Forelimb muscle (tissue), 1 donor: ENCODE data around the gene RPS8. TPM values are rescaled to one million over a fixed set of nuclear protein-coding genes. Genes with fewer than 3 reads are reported as not detected.
"Not testable (repeated sequence)": the region's sequence is repeated elsewhere in the genome, so short reads cannot be mapped to it uniquely, and the experiment has no call there.

Experiments used
- DNase-seq: peaks from one replicate; pipeline ENCODE4 v3.0.0-alpha.2; 2013; ENCODE audit warnings: low read depth
- polyA plus RNA-seq: library from polyadenylated mRNA; unstranded; fragments of 120-200 nt; gene quantifications from one replicate; pipeline ENCODE4 v1.2.1, GENCODE V29; 2013; ENCODE audit not compliant: insufficient read length

Gene RPS8
- polyA plus RNA-seq, 1 donor = 3,224 TPM

DNA sequence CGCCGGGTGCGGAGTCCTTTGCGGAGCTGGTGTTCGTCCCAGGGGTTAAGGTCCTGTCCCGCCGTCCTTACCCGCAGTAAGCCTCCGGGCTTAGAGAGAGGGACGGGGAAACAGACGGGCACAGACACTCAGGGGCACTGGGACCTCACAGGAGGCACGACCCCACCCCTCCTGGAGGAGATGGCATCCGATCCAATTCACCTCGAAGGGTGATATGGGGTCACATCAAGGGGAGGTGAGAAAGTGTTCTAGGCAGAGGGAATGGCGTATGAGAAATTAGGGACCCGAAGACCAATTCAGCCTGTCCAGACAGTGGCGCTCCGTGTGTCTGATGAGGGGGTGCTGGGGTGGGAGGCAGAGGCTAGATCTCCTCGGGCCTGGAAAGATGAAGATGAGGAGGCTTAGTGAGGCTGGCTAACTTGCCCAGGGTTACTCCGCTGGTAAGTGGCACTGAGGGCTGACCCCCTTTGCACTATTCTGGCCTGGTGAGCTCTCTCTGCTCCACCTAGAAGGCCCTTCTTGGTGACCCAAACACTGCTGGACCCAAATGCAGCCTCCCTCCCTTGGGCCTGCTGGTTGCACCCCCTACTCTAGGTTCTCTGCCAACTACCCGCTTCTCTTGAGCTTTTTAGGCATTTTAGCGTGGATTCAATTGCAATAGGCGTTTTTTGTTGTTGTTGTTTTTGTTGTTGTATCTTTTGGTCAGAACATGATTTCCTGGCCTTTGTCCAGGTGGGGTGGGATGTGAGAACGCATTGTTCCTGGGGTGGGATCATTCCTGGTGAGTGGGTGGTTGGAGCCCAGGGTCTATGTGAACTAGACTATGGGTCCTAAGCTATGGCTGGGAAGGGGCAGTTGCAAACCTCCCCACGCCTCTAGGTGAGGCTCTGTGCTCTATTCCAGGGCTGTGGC is 45.2 kb downstream of the RPS8 start:
- no peak for DNase-seq

DNA sequence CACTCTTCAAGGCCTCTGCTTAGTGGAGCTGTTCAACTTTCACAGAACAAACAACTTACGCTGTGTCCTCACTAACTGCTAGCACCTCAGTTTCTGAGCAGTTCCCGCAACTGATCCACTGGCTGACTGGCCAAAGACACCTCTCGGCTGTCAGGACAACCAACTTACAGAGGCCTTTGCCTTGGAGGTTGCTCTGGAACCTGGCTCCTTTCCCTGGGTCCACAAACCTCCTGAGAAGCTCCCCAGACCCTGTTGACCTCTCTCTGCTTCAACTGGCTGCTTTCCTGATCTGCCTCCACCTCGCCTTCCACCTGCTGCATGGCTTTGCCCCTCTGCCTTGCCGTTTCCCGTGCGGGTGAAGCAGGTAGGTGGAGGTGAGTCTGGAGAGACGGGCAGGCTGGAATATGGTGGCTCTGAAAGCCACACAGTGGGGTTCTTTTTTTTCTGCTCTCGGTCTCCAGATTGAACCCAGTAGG is 45.9 kb downstream of the RPS8 start:
- DNase-seq = no peak

- no peak for DNase-seq
These were observed 46.9 kb downstream of the RPS8 start for GRCh38 chr1:44822131-44822701.

DNA sequence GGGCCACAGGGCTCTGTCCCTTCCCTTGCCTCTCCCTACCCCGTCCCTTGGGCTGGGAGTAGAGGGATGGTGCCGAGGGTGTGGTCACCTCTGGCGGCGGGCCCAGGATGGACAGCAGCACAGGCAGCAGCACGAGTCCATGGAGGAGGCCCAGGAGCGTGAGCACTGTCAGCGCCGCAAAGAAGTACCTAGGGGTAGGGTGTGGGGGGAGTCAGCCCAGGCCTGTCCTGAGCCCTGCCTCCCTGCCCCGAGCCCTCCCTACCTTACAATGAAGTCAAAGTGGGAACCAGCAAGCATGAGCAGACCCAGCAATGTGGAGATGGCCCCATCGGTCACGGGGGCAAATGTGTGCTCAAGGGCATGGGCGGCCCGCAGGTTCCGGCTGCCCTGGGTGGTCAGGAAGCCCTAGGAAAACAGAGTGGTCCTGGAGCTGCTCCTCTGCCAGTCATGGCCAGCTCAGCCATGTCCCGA is 47.7 kb downstream of the RPS8 start:
- DNase-seq = no peak

GRCh38 chr1:44824392-44824791 is 49.1 kb downstream of the RPS8 start:
- not testable (repeated sequence) for DNase-seq

DNA sequence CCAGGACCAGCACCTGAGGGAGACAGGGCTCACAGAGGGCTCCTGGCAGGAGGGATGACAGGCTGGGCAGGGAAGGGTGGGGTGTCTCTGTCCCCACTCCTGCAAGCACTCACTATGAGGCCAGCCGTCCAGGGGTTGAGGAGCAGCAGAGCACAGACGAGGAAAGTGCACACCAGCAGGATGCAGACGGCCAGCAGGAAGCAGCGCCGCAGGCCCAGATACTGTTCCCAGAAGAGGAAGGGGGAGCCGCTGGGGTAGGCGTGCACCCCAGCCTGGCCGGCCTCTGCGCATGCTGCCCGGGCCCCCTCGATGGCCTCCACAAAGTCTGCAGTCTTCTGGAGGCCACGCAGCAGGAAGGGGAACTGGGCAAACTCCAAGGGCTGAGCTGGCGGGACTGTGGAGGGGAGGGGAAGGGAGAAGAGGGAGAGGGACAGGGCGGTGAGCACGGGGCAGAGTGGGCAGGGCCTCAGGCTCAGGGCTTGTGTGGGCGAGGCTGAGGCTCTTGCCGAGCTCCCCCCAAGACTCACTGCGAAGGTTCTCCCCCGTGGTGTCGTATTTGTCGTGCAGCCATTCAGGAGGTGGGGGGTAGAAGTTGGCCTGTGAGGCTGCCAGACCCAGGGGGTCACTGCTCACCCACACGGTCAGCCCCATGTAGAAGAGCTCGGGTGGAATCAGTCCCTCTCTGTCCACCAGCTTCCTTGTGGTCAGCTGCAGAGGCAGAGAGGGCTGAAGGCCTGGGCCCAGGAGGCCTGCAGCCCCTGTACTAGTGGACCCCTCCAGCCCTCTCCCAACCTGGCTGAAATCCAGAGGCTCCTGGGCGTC is 51.2 kb downstream of the RPS8 start:
- DNase-seq = no peak

DNA sequence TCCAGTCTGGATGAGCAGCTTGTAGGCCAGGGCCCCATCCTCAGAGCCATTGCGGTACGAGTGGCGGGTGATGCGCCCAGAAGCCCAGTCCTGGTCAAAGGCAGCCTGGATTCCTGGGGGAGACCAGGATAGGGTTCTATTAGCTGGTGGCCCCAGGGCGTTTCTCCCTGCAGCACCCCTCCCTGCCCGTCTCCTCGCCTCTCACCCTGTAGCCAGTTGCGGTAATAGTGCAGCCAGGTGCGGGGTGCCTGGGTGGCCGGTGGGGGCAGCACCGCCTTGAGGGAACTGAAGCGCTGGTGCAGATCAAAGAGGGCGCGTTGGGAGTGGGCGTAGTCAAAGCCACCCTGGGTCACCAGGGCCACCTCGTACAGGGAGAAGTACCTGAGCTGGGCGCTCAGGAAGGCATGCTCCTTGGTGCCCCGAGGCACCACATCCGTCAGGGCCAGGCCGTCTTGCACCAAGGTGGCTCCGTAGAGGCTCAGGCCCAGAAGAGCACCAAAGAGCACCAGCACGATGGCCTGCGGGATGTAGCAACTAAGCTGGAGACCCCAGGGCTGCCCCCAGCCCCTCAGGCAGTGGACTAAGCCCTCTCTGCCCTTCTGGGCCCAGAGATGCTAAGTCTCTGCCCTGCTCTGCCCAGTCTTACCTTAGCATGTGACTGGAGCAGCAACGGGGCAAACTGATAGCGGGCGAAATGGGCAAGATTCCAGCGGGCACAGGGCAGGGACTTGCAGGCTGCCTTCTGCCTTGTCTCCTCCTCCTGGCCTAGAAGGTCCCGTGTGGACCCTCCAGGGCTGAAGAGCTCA is 52.1 kb downstream of the RPS8 start:
- no peak for DNase-seq

DNA sequence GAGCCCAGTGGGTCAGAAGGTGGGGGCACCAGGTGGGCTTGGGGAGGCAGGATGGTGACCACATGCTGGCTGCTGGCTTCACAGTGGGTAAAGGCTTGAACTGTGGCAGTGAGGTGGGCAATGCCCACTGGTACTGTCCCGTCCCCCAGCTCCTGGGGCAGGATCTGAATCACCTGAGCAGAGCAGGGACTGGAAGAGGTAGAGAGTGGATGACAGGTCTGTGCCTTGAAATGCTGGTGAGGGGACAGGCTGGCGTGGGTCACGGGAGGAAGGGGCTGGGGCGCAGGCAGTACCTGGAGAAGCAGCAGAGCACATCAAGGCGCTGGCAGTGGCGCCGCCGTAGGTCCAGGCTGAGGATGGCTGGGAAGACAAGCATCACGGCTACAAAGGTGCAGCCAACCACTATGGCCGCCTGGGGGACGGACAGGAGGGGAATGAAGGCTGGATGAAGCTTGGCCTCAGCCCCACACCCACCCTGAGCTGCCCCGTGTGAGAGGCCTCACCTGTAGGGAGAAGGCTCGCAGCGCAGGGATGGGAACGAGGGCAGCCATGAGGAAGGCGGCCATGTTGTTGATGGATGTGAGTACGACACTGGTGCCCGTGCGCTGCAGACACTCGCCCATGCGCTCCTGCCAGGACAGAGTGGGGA is 52.8 kb downstream of the RPS8 start:
- DNase-seq = no peak

Other genes with a start within 250 kb of the RPS8 start
- 5.9 TPM for gene TMEM53, start 101.1 kb upstream of the RPS8 start, polyA plus RNA-seq
- gene ARMH1, start 100.8 kb upstream of the RPS8 start, polyA plus RNA-seq = 1.8 TPM
- gene RNU5D-1, start 44.4 kb upstream of the RPS8 start, polyA plus RNA-seq = not detected
- 9.8 TPM for gene KIF2C, start 35.7 kb upstream of the RPS8 start, polyA plus RNA-seq
- 0.27 TPM for gene BEST4, start 12.6 kb downstream of the RPS8 start, polyA plus RNA-seq
- gene PLK3, start 24.8 kb downstream of the RPS8 start, polyA plus RNA-seq = 9.2 TPM
- 0.24 TPM for gene DYNLT4, start 31.8 kb downstream of the RPS8 start, polyA plus RNA-seq
- 8.3 TPM for gene BTBD19, start 33.0 kb downstream of the RPS8 start, polyA plus RNA-seq
- 10.9 TPM for gene PTCH2, start 67.7 kb downstream of the RPS8 start, polyA plus RNA-seq
- gene EIF2B3, start 211.1 kb downstream of the RPS8 start, polyA plus RNA-seq = 27.6 TPM
- 31.8 TPM for gene HECTD3, start 235.8 kb downstream of the RPS8 start, polyA plus RNA-seq
- 76.9 TPM for gene UROD, start 236.7 kb downstream of the RPS8 start, polyA plus RNA-seq